ENCODE measurements around the gene LLGL2.
A peak's percentile ranks its signal among the peaks of the same experiment; 100 is the strongest.

LLGL2 gene

GRCh38 chr17:75503976-75504346 is 21.5 kb upstream of the LLGL2 start:
- TF ChIP-seq FOXP2 (optimal IDR thresholded peaks at IDR 0.05; ENCODE audit: borderline replicate concordance, extremely low read depth, extremely low read length, insufficient read depth) (no peak), POLR2AphosphoS5 (IDR thresholded peaks at IDR 0.05; ENCODE audit: low read depth, low read length) (no peak), REST (IDR thresholded peaks at IDR 0.05; ENCODE audit: insufficient read depth in 1 of 2, low read depth in 2 of 2, low read length in 2 of 2) (no peak), SIN3A (IDR thresholded peaks at IDR 0.05; ENCODE audit: borderline replicate concordance, insufficient read depth, low read length) (no peak), TAF1 (IDR thresholded peaks at IDR 0.05; ENCODE audit: borderline replicate concordance, insufficient read depth, low read length) (no peak)

GRCh38 chr17:75504347-75505151 is 20.9 kb upstream of the LLGL2 start:
- peak; percentile 20 for TF ChIP-seq FOXP2 (optimal IDR thresholded peaks at IDR 0.05; ENCODE audit: borderline replicate concordance, extremely low read depth, extremely low read length, insufficient read depth)
- no peak for TF ChIP-seq TAF1 (IDR thresholded peaks at IDR 0.05; ENCODE audit: borderline replicate concordance, insufficient read depth, low read length)

GRCh38 chr17:75505152-75505409 is 20.4 kb upstream of the LLGL2 start:
- TF ChIP-seq FOXP2 (optimal IDR thresholded peaks at IDR 0.05; ENCODE audit: borderline replicate concordance, extremely low read depth, extremely low read length, insufficient read depth): no peak
- no peak for TF ChIP-seq SIN3A (IDR thresholded peaks at IDR 0.05; ENCODE audit: borderline replicate concordance, insufficient read depth, low read length)
- TF ChIP-seq POLR2AphosphoS5 (IDR thresholded peaks at IDR 0.05; ENCODE audit: low read depth, low read length): no peak
- no peak for TF ChIP-seq TAF1 (IDR thresholded peaks at IDR 0.05; ENCODE audit: borderline replicate concordance, insufficient read depth, low read length)
- no peak for TF ChIP-seq REST (IDR thresholded peaks at IDR 0.05; ENCODE audit: insufficient read depth in 1 of 2, low read depth in 2 of 2, low read length in 2 of 2)

GRCh38 chr17:75505640-75506039 is 19.9 kb upstream of the LLGL2 start:
- TF ChIP-seq TAF1 (IDR thresholded peaks at IDR 0.05; ENCODE audit: borderline replicate concordance, insufficient read depth, low read length) (no peak), REST (IDR thresholded peaks at IDR 0.05; ENCODE audit: insufficient read depth in 1 of 2, low read depth in 2 of 2, low read length in 2 of 2) (no peak), SIN3A (IDR thresholded peaks at IDR 0.05; ENCODE audit: borderline replicate concordance, insufficient read depth, low read length) (no peak), POLR2AphosphoS5 (IDR thresholded peaks at IDR 0.05; ENCODE audit: low read depth, low read length) (no peak)

- TF ChIP-seq REST (IDR thresholded peaks at IDR 0.05; ENCODE audit: insufficient read depth in 1 of 2, low read depth in 2 of 2, low read length in 2 of 2) (no peak), FOXP2 (optimal IDR thresholded peaks at IDR 0.05; ENCODE audit: borderline replicate concordance, extremely low read depth, extremely low read length, insufficient read depth) (no peak), TAF1 (IDR thresholded peaks at IDR 0.05; ENCODE audit: borderline replicate concordance, insufficient read depth, low read length) (no peak), POLR2AphosphoS5 (IDR thresholded peaks at IDR 0.05; ENCODE audit: low read depth, low read length) (no peak), SIN3A (IDR thresholded peaks at IDR 0.05; ENCODE audit: borderline replicate concordance, insufficient read depth, low read length) (no peak)
Observed at GRCh38 chr17:75506134-75506533, 19.4 kb upstream of the LLGL2 start.

Measured in PFSK-1 (cell line).